Measurements from ENCODE around the gene CRYM. TPM values are rescaled to one million over a fixed set of nuclear protein-coding genes. Genes with fewer than 3 reads are reported as not detected.

Gene CRYM
- total and polyA plus RNA-seq, 9 donors: 0.22 to 6.0 (median 0.42) TPM; not detected in 3

- H3K9me3 ChIP-seq: no peaks in the 10 kb centered on the region
- H3K4me1 ChIP-seq (ENCODE audit: insufficient read depth): no peaks in the 10 kb centered on the region
- WGBS, 3 donors: 86 to 93% (median 92%) methylated on average over 9 of the region's 9 CpGs
- H3K27ac ChIP-seq: no peak overlapping the region
- H3K27me3 ChIP-seq: no peaks in the 10 kb centered on the region
- TF ChIP-seq POLR2A (IDR thresholded peaks at IDR 0.05): no peak
- TF ChIP-seq CTCF (IDR thresholded peaks at IDR 0.05): no peak
- TF ChIP-seq EP300 (IDR thresholded peaks at IDR 0.05): no peak
- no peak for DNase-seq
- H3K4me3 ChIP-seq: no peak overlapping the region
- no peaks in the 10 kb centered on the region for H3K36me3 ChIP-seq
- intact Hi-C loops (cut with DNase I): loop anchor here in 1 of 4 donors (10.0 kb wide), 1 partner anchor 50 kb away; the partner anchor contains the start of gene ZP2
Observed at GRCh38 chr16:21265104-21265837, 12.8 kb downstream of the CRYM start.

- H3K4me3 ChIP-seq: no peak overlapping the region
- H3K27ac ChIP-seq: no peak overlapping the region
- H3K36me3 ChIP-seq: no peaks in the 10 kb centered on the region
- H3K4me1 ChIP-seq (ENCODE audit: insufficient read depth): no peaks in the 10 kb centered on the region
- TF ChIP-seq POLR2A (IDR thresholded peaks at IDR 0.05) (no peak), EP300 (IDR thresholded peaks at IDR 0.05) (no peak), CTCF (IDR thresholded peaks at IDR 0.05) (no peak)
- H3K27me3 ChIP-seq: no peaks in the 10 kb centered on the region
- intact Hi-C loops (cut with DNase I): loop anchor here in 1 of 4 donors (10.0 kb wide), 1 partner anchor 50 kb away; the partner anchor contains the start of gene ZP2
- 81 to 83% (median 82%) methylated on average over 4 of the region's 4 CpGs for WGBS, 3 donors
- no peak for DNase-seq
- no peaks in the 10 kb centered on the region for H3K9me3 ChIP-seq
Observed at GRCh38 chr16:21264571-21265036, 13.5 kb downstream of the CRYM start.

GRCh38 chr16:21263640-21264570, 14.2 kb downstream of the CRYM start:
- no peak for TF ChIP-seq EP300 (IDR thresholded peaks at IDR 0.05)
- no peak for TF ChIP-seq CTCF (IDR thresholded peaks at IDR 0.05)
- TF ChIP-seq POLR2A (IDR thresholded peaks at IDR 0.05): no peak
- 54 to 63% (median 62%) methylated on average over 14 of the region's 14 CpGs for WGBS, 3 donors
- H3K4me1 ChIP-seq (ENCODE audit: insufficient read depth): no peaks in the 10 kb centered on the region
- intact Hi-C loops (cut with DNase I): loop anchor here in 1 of 4 donors (10.0 kb wide), 1 partner anchor 49 kb away; the partner anchor contains the start of gene ZP2
- no peaks in the 10 kb centered on the region for H3K27me3 ChIP-seq
- DNase-seq: no peak
- no peak overlapping the region for H3K27ac ChIP-seq
- no peaks in the 10 kb centered on the region for H3K36me3 ChIP-seq
- H3K4me3 ChIP-seq: no peak overlapping the region
- H3K9me3 ChIP-seq: no peaks in the 10 kb centered on the region
